ENCODE results near the gene LRGUK.
"Not testable (repeated sequence)": the region's sequence is repeated elsewhere in the genome, so short reads cannot be mapped to it uniquely, and the experiment has no call there.

The LRGUK gene

DNA sequence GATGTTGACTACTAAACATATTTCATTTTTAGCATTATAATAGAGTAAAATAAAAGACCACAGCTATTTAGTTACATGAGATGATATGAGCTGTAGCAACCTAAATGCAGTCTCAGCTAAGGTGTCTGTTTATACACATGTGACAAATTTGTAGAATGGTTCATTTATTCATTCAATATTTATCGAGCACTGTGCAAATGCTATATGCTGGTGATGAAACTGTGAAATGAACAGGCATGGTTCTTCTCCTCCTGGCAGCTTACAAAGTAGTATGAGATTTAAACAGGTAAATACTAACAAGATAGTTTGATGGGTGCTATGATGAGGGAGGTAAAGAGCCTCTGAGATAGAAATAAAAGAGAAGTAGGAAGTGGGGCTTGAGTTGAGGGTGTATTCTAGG lies 60.8 kb downstream of the LRGUK start:
- no peak for DNase-seq

GRCh38 chr7:134188311-134188710 lies 61.2 kb downstream of the LRGUK start:
- no peak for DNase-seq

GRCh38 chr7:134189559-134189958 lies 62.4 kb downstream of the LRGUK start:
- DNase-seq, result no peak

- DNase-seq, result no peak
Observed at GRCh38 chr7:134191876-134192275, 64.7 kb downstream of the LRGUK start.

GRCh38 chr7:134193240-134193639 lies 66.1 kb downstream of the LRGUK start:
- DNase-seq, result no peak

DNA sequence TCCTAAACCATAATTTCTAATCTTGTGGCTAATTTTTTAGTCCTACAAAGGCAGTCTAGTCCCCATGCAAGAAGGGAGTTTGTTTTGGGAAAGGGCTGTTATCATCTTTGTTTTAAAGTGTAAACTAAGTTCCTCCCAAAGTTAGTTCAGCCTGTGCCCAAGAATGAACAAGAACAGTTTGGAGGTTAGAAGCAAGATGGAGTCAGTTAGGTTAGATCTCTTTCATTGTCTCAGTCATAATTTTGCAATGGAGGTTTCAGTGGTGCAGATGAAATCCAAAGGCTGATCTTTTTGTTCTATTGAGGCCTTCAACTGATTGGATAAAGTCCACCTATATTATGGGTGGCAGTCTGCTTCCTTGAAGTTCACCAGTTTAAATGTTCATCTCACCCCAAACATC lies 68.1 kb downstream of the LRGUK start:
- DNase-seq, result no peak

GRCh38 chr7:134196439-134196838 lies 69.3 kb downstream of the LRGUK start:
- no peak for DNase-seq

DNA sequence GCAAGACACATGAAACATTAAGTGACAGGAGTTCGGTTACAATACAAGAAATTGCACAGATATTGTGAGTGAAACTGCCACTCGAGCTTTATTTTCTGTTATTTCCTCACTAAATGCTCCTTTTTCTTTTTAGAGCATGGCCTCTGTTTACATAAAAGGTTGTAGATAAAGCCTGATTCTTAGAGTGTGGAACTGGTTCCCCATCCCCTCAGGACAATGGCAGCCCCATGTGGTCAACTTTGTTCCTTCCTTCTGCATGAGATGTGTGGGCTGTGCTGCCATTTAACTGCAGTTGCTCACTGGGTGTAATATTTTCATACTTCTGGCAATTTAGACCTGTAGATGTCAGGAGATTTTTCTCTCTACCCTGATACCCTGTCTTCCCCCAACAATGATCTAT lies 70.2 kb downstream of the LRGUK start:
- DNase-seq, result no peak

- no peak for DNase-seq
Observed at GRCh38 chr7:134200970-134201369, 73.8 kb downstream of the LRGUK start.

- DNase-seq, result no peak
Observed at GRCh38 chr7:134201569-134202261, 74.6 kb downstream of the LRGUK start.

DNA sequence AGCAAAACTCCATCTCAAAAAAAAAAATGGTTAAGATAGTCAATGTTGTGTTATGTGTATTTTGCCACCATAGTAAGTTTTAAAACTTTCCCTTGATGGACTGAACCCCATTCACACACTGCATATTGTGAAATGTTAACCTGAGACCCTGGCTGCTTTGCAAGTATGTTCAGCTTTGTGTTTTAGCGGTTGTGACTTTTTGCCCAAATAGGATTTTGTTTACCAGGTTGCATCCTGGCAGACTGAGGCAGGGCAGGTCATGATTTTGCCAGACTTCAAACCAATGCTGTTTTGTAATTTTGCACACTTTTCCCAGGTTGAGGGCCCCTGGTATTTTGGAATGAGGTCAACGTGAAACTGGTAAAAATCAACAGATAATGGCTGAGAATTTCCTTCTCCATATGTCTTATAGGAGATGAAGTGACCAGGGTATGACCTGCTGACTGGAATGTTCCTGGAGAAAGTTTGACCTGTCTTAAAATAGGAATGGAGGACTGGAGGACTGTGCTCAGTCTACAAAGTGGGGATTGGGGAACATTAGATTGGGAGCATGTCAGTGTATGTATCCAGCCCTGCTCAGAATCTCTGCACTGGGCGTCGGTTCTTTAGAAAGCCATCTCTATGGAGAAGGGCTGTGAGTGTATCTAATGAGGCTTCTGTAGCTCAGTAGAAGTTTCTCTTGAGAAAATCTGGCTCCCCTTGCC lies 76.2 kb downstream of the LRGUK start:
- no peak for DNase-seq

DNA sequence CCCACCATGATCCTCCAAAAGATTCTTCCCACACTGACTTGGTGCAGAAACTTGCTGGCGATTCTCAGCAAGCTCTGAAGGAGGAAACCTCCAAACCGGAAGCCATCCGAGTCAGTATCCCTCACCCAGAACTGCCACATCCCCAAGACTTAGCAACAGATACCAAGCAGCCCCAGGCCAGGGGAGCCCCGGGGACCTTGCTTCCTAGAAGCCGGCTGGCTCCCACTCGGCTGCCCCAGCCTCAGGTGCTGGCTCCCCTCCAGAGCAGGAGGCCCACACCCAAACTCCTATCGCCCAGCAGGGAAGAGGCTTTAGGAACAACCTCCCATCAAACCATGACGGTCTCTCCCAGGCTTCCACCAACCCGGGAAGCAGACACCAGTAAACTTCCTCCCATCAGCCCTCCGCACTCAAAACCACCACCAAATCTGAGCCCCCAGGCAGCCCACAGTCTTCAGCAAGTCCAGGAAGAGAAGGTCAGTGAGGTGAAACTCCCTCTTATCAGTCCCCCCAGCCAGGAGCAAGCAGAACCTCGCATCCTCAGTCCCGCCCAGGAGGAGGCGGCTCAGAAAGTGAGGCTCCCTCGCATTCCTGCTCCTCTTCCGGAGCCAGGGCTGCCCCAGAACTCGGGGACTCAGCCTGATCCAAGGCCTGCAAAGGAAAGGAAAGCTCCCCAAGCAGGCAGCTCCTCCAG lies 82.3 kb downstream of the LRGUK start:
- DNase-seq, result no peak

- no peak for DNase-seq
Observed at GRCh38 chr7:134210227-134210626, 83.1 kb downstream of the LRGUK start.

GRCh38 chr7:134210976-134211663 lies 84.0 kb downstream of the LRGUK start:
- no peak for DNase-seq

DNA sequence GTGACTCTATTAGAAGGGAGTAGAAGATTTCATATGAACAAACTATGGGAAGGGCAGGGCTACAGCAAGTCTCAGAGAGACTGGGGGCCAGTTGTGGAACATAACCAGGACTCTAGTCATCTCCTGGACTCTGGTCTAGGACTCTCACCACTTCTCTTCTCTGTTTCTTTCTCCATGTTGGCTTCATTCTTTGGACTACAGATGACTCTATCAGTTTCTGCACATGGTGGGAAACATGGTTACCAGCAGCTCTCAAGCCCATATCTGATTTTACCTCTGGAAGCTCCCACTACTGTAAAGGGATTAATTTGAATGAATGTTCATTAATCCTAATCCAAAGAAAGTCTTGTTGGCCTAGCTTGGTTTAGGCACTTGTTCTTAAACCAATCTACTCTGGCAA lies 84.7 kb downstream of the LRGUK start:
- DNase-seq, result no peak

- no peak for DNase-seq
Observed at GRCh38 chr7:134212576-134213546, 85.7 kb downstream of the LRGUK start.

GRCh38 chr7:134220236-134220635 lies 93.1 kb downstream of the LRGUK start:
- DNase-seq, result no peak

DNA sequence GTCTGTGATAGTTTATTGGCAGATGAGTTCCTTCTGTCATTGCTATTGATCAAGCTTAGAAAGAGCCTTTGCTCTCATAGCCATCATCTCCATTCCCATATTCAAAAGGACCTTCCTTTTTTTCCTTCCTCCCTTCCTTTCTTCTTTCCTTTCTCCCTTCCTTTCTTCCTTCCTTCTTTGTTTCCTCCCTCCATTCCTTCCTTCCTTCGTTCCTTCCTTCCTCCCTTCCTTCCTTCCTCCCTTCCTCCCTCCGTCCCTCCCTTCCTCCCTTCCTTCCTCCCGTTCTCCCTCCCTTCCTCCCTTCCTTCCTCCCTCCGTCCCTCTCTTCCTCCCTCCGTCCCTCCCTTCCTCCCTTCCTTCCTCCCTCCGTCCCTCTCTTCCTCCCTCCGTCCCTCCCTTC lies 104.2 kb downstream of the LRGUK start:
- DNase-seq, result not testable (repeated sequence)

DNA sequence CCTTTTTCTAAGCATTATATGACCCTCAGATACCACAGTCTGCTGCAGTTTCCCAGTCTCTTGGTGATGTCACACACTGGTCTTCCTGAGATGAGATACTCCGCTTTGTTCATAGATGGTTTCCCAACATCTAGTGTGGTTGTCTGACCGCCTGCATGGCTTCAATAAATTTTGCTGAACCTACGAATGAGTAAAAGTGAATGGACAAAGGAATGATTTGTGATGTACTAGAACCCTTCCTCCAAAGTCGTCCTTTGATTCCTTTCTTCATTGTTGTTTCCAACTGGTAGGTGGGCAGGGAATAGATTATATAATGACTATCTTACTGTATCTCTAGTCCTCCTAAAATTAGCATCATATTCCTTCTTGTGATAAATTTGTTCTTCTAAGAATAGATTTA lies 107.1 kb downstream of the LRGUK start:
- DNase-seq, result no peak

- DNase-seq, result no peak
Observed at GRCh38 chr7:134245253-134245652, 118.1 kb downstream of the LRGUK start.

- DNase-seq, result no peak
Observed at GRCh38 chr7:134246347-134246746, 119.2 kb downstream of the LRGUK start.

DNA sequence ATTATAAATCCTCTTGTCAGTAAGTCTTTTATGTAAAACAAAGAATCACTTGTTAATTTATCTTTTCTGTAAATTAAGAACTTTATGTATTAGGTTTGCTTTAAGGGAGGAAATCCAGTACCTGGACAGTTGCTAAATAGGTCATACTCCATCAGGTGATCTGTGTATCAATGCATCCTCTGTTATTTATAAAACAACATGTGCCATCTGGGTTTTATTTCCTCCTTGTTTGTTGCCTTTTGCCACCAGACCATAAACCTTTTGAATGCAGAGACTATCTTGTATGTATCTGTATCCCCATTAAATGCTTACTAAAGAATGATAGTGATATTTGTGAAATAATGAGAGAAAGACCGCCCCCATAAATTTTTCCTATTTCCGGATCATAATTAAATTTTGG lies 119.6 kb downstream of the LRGUK start:
- DNase-seq, result no peak

Measured in CD4-positive, alpha-beta T cell treated with Interleukin-12 subunit alpha and Interleukin-12 subunit beta, for 1 hour (primary cell).